Tibial nerve (tissue), 4 donors: ENCODE measurements around the gene AK9.
A peak's percentile ranks its signal among the peaks of the same experiment; 100 is the strongest.

ENCODE experiments used
- EP300 ChIP-seq, 2 donors: sonication (generic); formaldehyde crosslinking; IDR thresholded peaks; one replicate each; pipeline ENCODE4 v1.6.1; 2017; ENCODE audit warnings: antibody characterized with exemption in 2 of 2, mild to moderate bottlenecking in 1 of 2
- POLR2A ChIP-seq, 2 donors: fragments of 450-650 bp; IDR thresholded peaks; one replicate each; pipeline ENCODE4 v1.6.1; 2017; ENCODE audit warnings: antibody characterized with exemption in 2 of 2, mild to moderate bottlenecking in 2 of 2, moderate library complexity in 2 of 2
- TF ChIP-seq, protein P1 (sequence below), 5 experiments: fragments of 200-600 bp in 3 of 5; fragments of 450-650 bp in 2 of 5; sonication (generic) in 3 of 5; IDR thresholded peaks; one replicate each; pipeline ENCODE4 v1.5.1; 2016 to 2019; ENCODE audit warnings: antibody characterized with exemption in 5 of 5, mild to moderate bottlenecking in 3 of 5, moderate library complexity in 2 of 5

DNA sequence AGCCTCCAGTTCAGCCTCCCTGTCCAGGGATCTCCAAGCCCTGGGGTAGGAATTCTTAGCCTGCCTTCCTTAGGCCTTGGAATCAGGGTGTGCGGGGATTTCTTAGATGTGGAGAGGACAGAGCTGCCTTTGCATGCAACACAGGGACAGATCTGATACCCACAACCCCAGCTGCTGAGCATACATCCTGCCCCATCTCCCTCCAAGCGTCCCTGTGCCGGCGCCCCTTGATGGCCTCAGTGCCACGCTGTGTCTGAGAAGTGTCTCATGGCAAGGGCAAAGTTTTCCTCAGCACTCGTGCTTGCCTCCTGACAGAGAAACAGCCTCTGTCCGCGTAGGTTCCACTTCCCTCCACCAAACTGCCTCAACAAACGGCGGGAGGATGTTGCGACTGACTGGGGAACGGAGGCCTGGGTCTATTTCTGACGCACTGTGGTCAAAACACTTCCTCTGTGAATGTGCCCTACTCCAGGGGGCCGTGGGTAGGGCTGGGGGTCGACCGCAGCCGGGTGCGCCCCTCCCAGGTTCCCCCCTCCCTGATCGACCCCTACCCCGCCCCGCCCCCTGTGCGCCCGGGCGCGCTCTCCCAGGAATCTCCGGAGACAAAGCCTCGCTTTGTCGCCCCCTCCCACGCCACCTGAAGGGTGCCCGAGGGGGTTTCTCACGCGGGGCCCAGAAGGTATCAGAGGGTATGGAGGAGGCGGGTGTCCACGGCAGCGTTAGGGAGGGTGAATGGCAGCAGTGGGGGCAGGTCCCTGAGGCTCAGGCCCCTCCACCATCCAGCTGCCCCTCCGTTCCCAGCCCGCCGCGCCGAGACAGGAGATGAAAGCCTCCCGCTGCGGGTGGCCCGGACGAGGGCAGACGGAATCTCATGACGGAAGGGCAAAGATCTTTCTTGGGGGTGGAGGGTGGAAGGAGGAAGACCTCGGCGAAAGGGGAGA is 236.2 kb downstream of the AK9 start:
- TF ChIP-seq, protein P1, sequence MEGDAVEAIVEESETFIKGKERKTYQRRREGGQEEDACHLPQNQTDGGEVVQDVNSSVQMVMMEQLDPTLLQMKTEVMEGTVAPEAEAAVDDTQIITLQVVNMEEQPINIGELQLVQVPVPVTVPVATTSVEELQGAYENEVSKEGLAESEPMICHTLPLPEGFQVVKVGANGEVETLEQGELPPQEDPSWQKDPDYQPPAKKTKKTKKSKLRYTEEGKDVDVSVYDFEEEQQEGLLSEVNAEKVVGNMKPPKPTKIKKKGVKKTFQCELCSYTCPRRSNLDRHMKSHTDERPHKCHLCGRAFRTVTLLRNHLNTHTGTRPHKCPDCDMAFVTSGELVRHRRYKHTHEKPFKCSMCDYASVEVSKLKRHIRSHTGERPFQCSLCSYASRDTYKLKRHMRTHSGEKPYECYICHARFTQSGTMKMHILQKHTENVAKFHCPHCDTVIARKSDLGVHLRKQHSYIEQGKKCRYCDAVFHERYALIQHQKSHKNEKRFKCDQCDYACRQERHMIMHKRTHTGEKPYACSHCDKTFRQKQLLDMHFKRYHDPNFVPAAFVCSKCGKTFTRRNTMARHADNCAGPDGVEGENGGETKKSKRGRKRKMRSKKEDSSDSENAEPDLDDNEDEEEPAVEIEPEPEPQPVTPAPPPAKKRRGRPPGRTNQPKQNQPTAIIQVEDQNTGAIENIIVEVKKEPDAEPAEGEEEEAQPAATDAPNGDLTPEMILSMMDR (IDR thresholded peaks at IDR 0.05), result no peak
- peak in 1 of 2 donors; percentile 65 for TF ChIP-seq EP300 (IDR thresholded peaks at IDR 0.05)
- peak; percentile 31 to 34 for TF ChIP-seq POLR2A (IDR thresholded peaks at IDR 0.05)
